NCI-H345 (cell line): Measurements from ENCODE around the gene RNF213.
"Not testable (repeated sequence)": the region's sequence is repeated elsewhere in the genome, so short reads cannot be mapped to it uniquely, and the experiment has no call there.

Experiments
- DNase-seq: peaks from one replicate; lab custom pipeline; 2025; lab: John Stamatoyannopoulos, UW

Gene RNF213

DNA sequence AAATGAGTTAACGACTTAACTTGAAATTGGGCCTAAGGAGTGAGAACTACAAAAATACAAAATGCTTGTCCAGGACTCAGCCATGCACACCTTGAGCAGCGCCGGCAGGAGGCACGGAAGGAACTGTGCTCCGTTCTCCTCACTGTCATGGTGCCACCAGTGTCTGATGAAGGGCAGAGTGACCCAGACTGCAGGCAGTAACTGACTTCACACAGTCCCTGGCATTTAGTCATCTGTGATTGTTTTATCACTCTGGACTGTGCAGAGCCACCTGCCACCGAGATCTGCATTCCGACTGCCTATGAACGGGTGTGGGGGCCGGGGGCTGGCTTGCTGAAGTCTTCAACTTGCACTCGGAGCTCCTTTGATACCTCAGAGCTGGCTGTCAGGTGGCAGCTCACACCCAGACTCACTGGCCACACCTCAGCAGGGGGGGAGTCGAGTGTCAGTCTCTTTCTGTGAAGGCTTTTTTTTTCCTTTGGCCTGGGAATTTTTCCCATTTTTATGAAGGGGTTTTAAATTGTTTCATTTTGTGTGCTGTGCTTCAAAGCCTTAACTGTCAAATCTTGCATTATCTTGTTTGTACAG is 134.1 kb downstream of the RNF213 start:
- DNase-seq, result no peak

GRCh38 chr17:80395402-80396151 is 134.9 kb downstream of the RNF213 start:
- DNase-seq, result no peak

DNA sequence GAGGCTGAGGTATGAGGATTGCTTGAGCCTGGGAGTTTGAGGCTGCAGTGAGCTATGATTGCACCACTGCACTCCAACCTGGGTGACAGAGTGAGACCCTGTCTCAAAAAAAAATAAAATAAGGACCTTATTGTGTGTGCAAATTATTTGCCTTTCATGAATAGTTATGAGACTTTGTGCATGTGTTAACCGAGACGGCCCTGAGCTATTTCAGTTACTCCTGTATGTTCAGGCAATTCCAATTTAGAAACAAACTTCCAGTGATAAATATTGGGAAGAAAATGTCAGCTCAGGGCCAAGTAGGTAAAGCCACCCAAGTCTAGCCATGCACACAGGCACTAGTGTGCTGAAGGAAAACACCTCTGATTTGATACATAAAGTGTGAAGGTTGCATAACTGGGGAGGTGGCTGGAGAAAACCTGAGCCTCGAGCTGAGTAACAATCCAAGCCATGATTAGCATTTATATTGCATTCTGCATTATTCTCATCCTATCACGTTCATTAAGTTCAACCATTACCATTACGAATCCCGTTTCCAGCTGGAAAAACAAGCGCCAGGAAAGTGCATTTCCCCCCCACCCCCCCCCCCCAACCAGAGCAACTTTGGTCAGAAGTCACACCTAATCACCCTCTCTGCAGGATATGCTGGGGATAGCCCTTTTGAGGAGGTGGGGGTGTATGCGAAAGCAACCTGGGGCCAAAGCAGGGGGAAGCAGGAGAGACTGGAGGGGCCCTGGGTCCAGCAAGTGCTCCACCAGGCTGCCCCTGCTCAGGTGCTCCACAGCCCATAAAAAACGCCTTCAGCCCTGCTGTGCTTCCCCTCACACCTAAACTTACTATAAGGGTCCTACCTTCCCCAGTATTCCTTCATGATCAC is 135.7 kb downstream of the RNF213 start:
- DNase-seq, result no peak

DNA sequence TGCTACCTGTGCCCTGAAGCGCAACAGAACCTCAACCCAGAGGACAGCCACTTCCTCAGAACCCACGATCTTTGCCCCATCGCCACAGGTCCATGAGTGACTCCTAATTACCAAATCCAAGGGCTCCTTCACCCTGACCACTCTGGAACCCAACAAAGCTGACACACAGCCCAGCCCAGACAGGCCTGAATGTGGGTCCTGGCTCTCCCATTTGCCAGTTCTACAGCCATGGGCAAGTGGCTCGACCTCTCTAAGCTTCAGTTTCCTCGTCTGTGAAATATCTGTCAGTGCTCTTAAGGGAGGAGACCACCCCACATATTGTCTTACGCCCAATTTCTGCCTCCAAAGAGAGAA is 136.4 kb downstream of the RNF213 start:
- no peak for DNase-seq

DNA sequence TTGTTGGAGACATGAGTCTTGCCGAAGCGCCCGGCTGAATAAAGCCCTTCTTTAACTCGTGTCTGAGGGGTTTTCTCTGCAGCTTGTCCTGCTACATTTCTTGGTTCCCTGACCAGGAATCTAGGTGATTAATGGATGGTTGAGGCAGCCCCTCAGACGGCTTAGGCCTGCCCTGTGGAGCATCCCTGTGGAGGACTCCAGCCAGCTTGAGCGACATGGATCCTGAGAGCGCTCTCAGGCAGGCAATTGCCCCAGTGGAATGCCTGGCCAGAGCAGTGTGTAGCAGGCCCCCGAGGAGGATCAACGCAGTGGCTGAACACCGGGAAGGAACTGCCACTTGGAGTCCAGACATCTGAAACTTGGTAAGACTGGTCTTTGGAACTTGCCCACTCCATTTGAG is 137.0 kb downstream of the RNF213 start:
- no peak for DNase-seq

- not testable (repeated sequence) for DNase-seq
Observed at GRCh38 chr17:80401086-80401485, 140.4 kb downstream of the RNF213 start.

- not testable (repeated sequence) for DNase-seq
Observed at GRCh38 chr17:80402102-80402501, 141.4 kb downstream of the RNF213 start.

GRCh38 chr17:80402959-80403358 is 142.3 kb downstream of the RNF213 start:
- DNase-seq, result no peak

- DNase-seq, result no peak
Observed at GRCh38 chr17:80406146-80406545, 145.5 kb downstream of the RNF213 start.

DNA sequence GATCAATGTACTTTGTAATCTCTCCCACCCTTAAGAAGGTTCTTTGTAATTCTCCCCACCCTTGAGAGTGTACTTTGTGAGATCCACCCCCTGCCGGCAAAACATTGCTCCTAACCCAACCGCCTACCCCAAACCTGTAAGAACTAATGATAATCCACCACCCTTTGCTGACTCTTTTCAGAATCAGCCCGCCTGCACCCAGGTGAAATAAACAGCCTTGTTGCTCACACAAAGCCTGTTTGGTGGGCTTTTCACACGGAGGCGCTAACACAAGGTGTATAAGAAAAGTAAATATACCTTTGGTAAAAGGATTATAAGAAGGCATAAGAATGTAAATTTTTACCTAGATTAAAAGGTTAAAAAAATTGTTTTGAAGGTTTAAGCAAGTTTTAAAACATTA is 147.3 kb downstream of the RNF213 start:
- not testable (repeated sequence) for DNase-seq

DNA sequence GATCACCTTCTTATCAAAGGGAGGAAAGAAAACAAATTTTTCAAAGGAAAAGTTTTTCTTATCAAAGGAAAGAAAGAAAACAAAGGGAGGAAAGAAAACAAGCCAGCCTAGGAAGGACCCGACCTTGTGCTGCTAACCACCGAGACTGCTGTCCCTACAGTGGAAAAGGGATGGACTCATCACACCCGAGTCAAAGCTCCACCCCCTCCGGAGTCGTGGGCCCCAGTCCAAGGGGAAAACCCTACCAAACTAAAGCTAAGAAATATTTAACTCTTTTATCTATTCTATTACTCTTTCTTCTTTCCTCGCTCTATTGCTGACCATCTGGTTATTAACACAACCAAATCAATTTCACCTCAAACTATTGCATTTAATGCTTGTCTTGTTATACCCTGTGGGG is 148.2 kb downstream of the RNF213 start:
- no peak for DNase-seq

DNA sequence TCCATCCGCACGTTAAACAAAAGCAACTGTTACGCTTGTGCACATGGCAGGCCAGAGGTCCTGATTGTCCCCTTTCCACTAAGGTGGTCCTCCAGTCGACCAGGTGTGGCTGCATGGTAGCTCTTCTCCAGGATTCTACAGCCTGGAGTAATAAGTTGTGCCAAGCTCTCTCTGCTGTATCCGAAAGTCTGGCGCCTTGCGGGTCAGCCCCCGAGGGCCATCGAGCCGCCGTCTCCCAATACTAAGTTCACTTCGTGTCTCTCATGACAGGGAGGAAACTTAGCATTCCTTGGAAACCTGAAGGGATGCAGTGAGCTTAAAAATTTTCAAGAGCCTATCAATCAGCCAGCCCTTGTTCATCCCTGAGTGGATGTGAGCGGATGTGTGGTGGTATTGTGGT is 149.0 kb downstream of the RNF213 start:
- no peak for DNase-seq

GRCh38 chr17:80410441-80411087 is 149.9 kb downstream of the RNF213 start:
- DNase-seq, result not testable (repeated sequence)

DNA sequence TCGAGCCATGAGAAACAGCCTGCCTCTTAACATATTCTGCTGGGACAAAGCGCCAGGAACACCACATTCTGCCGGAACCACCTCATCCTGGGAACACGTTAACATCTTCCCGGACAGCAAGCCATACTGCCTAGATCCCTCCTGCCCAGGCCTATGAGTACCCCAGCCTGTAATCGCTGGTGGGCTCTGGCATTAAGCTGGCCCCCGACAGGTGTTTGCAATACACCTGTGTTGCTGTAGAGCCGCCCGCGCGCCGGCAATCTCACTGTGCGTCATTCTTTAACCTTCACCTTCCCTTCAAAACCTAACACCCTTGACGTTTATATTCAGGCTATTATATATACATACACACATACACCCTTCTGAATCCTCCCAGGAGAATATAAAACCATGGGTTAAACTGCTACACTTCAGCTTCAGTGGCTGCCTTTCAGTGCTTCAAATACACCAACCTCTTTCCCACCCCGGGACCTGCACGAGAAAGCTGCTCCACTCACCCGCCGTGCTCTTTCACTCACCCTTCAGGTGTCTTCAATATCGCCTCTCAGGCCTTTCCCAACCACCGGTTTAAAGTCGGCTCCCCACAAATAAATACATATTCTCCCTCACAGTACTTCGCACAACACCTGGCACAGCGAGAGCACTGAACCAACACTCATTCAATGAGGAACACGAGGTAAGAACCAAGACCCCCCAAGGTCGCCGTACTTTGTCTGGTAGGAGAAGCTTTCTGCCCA is 153.3 kb downstream of the RNF213 start:
- no peak for DNase-seq

- peak; percentile 50 for DNase-seq
Observed at GRCh38 chr17:80414508-80414802, 153.8 kb downstream of the RNF213 start.

DNA sequence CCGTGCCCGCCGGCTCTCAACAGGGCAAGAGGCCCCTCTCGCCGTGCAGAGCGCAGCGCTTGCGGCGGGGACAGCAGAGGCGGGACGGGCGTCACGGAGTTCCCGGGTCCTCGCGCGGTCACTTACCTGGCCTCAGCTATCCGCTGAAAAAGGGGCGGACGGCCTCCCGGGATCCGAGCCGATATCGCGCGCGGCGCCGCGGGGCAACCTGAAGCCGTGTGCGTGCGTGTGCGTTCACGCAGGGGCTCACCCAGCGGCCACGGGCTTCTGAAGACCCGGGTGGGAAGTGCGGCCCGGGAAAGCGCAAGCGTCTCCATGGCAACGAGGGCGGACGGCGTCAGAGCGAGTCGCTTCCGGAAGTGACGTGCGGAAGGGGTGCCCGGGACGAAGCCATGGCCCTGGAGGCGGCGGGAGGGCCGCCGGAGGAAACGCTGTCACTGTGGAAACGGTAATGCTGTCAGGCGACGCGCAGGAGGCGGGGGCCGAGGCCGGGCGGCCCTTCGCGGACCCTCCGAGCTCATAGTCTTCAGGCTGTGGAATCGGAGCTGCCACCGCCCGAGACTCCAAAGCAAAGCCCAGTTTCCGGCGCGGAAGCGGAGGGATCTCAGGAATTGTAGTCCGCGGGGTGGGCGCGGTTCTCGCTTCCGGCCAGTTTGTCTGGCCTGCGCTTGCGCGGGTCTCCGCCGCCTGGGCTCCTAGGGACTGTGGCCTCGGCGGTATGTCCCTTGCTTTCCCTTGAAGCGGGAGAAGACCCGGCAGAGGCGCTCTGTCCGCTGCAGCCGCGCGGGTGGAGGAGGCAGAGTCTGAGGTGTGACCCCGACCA is 154.4 kb downstream of the RNF213 start, which contains the start of gene ENDOV:
Gene ENDOV (plus strand): TSS at position 365 of the 823 bp plus-strand sequence. CDS start 28 bp downstream, at position 393.
- DNase-seq, result peak; percentile 98

- DNase-seq, result no peak
Observed at GRCh38 chr17:80415626-80416137, 155.0 kb downstream of the RNF213 start.

GRCh38 chr17:80416260-80416939 is 155.7 kb downstream of the RNF213 start:
- DNase-seq, result no peak

GRCh38 chr17:80416940-80417293 is 156.3 kb downstream of the RNF213 start:
- no peak for DNase-seq

GRCh38 chr17:80418589-80418988 is 157.9 kb downstream of the RNF213 start:
- DNase-seq, result no peak
